HepG2 (cell line): ENCODE results near the gene KRTAP19-8. TPM values are rescaled to one million over a fixed set of nuclear protein-coding genes. Genes with fewer than 3 reads are reported as not detected.

ENCODE experiments used
- AKNA ChIP-seq: sonication (generic); formaldehyde crosslinking; IDR thresholded peaks from 2 replicates; pipeline ENCODE4 v1.4.0; 2020; ENCODE audit warnings: missing genetic modification reagents, borderline replicate concordance
- FUBP1 ChIP-seq: sonication (generic); formaldehyde crosslinking; IDR thresholded peaks from 2 replicates; pipeline ENCODE4 v1.5.1; 2020; ENCODE audit warnings: missing genetic modification reagents, mild to moderate bottlenecking, borderline replicate concordance
- NBN ChIP-seq: fragments of 450-650 bp; conservative IDR thresholded peaks from 2 replicates; pipeline ENCODE4 v1.6.1; 2017
- SIN3A ChIP-seq: IDR thresholded peaks from 2 replicates; pipeline ENCODE4 v1.6.1; 2011; ENCODE audit warnings: low read depth, mild to moderate bottlenecking, control low read depth, low read length, borderline replicate concordance
- SMAD1 ChIP-seq: sonication (generic); formaldehyde crosslinking; IDR thresholded peaks from 2 replicates; pipeline ENCODE4 v1.4.0; 2020; ENCODE audit warnings: missing genetic modification reagents, low read depth, mild to moderate bottlenecking, borderline replicate concordance
- SNAPC4 ChIP-seq: sonication (generic); formaldehyde crosslinking; IDR thresholded peaks from 2 replicates; pipeline ENCODE4 v1.4.0; 2020; ENCODE audit warnings: mild to moderate bottlenecking, missing genetic modification reagents
- TBP ChIP-seq: sonication (generic); formaldehyde crosslinking; IDR thresholded peaks from 2 replicates; pipeline ENCODE4 v1.5.0; 2020; ENCODE audit warnings: missing genetic modification reagents
- TRIM24 ChIP-seq: sonication (generic); formaldehyde crosslinking; IDR thresholded peaks from 2 replicates; pipeline ENCODE4 v1.8.0; 2022; ENCODE audit warnings: mild to moderate bottlenecking, missing genetic modification reagents
- ZFX ChIP-seq: sonication (generic); formaldehyde crosslinking; IDR thresholded peaks from 2 replicates; pipeline ENCODE4 v1.4.0; 2020; ENCODE audit warnings: mild to moderate bottlenecking, low read depth, missing genetic modification reagents, moderate library complexity
- ZNF510 ChIP-seq: sonication (generic); formaldehyde crosslinking; IDR thresholded peaks from 2 replicates; pipeline ENCODE4 v1.4.0; 2020; ENCODE audit warnings: low read depth, mild to moderate bottlenecking, missing genetic modification reagents
- ZNF660 ChIP-seq: sonication (generic); formaldehyde crosslinking; IDR thresholded peaks from 2 replicates; pipeline ENCODE4 v1.5.1; 2020; ENCODE audit warnings: mild to moderate bottlenecking, low read depth, missing genetic modification reagents, borderline replicate concordance
- ZNF883 ChIP-seq: sonication (generic); formaldehyde crosslinking; IDR thresholded peaks from 2 replicates; pipeline ENCODE4 v1.5.1; 2020; ENCODE audit warnings: mild to moderate bottlenecking, missing genetic modification reagents; ENCODE audit errors: not compliant biosample characterization
- polyA plus RNA-seq, 8 experiments: library from polyadenylated mRNA; depleted of rRNA in 3 of 8; stranded (reverse) in 7 of 8; unstranded in 1 of 8; fragments of >200 nt; fragmentation: Illumina TruSeq in 4 of 8; extraction: Trizol in 4 of 8; gene quantifications; 2 replicates each; pipeline versions ENCODE4 v1.2.1 to v1.2.3, GENCODE V29; 2011 to 2016; ENCODE audit warnings: low read depth in 4 of 8, missing spikeins in 1 of 8, mixed read lengths in 1 of 8; ENCODE audit not compliant: insufficient read depth in 1 of 8
- total RNA-seq, 5 experiments: library from RNA; depleted of rRNA; stranded (reverse); fragments of >200 nt; fragmentation: Illumina TruSeq; extraction: Trizol; gene quantifications; 2 replicates each; pipeline ENCODE4 v1.2.3, GENCODE V29; 2016; ENCODE audit warnings: low read depth in 1 of 5
- TF ChIP-seq, protein P1 (sequence below): sonication (generic); formaldehyde crosslinking; IDR thresholded peaks from 2 replicates; pipeline ENCODE4 v1.4.0; 2020; ENCODE audit warnings: low read depth, mild to moderate bottlenecking, missing genetic modification reagents
- TF ChIP-seq, protein P2 (sequence below): IDR thresholded peaks from 2 replicates; pipeline ENCODE4 v1.6.1; 2016; ENCODE audit warnings: control low read depth

Gene KRTAP19-8
- total and polyA plus RNA-seq, 2 of the 13 experiments (the other 11 are each of a cell fraction or from before 2014, with no cell fraction given): not detected

GRCh38 chr21:31008355-31008754 lies 29.9 kb downstream of the KRTAP19-8 start (continued):
- TF ChIP-seq, protein P1, sequence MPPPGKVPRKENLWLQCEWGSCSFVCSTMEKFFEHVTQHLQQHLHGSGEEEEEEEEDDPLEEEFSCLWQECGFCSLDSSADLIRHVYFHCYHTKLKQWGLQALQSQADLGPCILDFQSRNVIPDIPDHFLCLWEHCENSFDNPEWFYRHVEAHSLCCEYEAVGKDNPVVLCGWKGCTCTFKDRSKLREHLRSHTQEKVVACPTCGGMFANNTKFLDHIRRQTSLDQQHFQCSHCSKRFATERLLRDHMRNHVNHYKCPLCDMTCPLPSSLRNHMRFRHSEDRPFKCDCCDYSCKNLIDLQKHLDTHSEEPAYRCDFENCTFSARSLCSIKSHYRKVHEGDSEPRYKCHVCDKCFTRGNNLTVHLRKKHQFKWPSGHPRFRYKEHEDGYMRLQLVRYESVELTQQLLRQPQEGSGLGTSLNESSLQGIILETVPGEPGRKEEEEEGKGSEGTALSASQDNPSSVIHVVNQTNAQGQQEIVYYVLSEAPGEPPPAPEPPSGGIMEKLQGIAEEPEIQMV (CRISPR knock-in tag): no peak
- TF ChIP-seq AKNA (CRISPR knock-in tag) (no peak), TRIM24 (CRISPR knock-in tag) (no peak), ZNF660 (no peak), SNAPC4 (no peak), NBN (no peak), SMAD1 (CRISPR knock-in tag) (no peak), FUBP1 (CRISPR knock-in tag) (no peak), ZNF883 (CRISPR knock-in tag) (no peak), ZFX (CRISPR knock-in tag) (no peak), SIN3A (no peak), TBP (no peak), ZNF510 (CRISPR knock-in tag) (no peak)
- TF ChIP-seq, protein P2, sequence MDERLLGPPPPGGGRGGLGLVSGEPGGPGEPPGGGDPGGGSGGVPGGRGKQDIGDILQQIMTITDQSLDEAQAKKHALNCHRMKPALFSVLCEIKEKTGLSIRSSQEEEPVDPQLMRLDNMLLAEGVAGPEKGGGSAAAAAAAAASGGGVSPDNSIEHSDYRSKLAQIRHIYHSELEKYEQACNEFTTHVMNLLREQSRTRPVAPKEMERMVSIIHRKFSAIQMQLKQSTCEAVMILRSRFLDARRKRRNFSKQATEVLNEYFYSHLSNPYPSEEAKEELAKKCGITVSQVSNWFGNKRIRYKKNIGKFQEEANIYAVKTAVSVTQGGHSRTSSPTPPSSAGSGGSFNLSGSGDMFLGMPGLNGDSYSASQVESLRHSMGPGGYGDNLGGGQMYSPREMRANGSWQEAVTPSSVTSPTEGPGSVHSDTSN (CRISPR knock-in tag): no peak
